B cell (primary cell): ENCODE measurements around the gene NDUFS6. TPM values are rescaled to one million over a fixed set of nuclear protein-coding genes. Genes with fewer than 3 reads are reported as not detected.

Experiments
- ATAC-seq: fragments of 200-7000 bp; cut with Tn5 transposase; one replicate; pipeline ENCODE4 v1.10.0; 2021; ENCODE audit warnings: low read depth, mild to moderate bottlenecking, moderate number of reproducible peaks, moderate library complexity
- CTCF ChIA-PET: fragments of 350-600 bp; sonication (Branson Sonifier 250); formaldehyde crosslinking; loops from one replicate; lab custom pipeline; 2021; ENCODE audit warnings: antibody characterized with exemption, inconsistent platforms; lab: Charles Lee
- POLR2A ChIA-PET: fragments of 350-600 bp; sonication (Branson Sonifier 250); formaldehyde crosslinking; loops from one replicate; lab custom pipeline; 2021; ENCODE audit warnings: antibody characterized with exemption; lab: Charles Lee
- DNase-seq: peaks from one replicate; pipeline ENCODE4 v3.0.0; 2013
- H2AFZ ChIP-seq: 2 replicates; pipeline ENCODE4 v1.6.1; 2012; ENCODE audit warnings: mild to moderate bottlenecking, low read depth, low read length; ENCODE audit not compliant: insufficient read depth, poor library complexity, severe bottlenecking
- H3K27ac ChIP-seq, 2 donors: 1 replicate in 1 of 2; 2 replicates in 1 of 2; pipeline ENCODE4 v1.5.1; 2012 to 2013; ENCODE audit warnings: low read length in 2 of 2, mild to moderate bottlenecking in 2 of 2, moderate library complexity in 1 of 2
- H3K27me3 ChIP-seq, 4 experiments: fragments of 200-600 bp in 1 of 4; sonication (generic) in 1 of 4; replicated peaks in 1 of 4; 1 replicate in 2 of 4; 2 replicates in 2 of 4; pipeline versions ENCODE4 v1.6.1 to v1.7.0; 2013 to 2016; ENCODE audit warnings: low read length in 3 of 4, mild to moderate bottlenecking in 2 of 4, mixed read lengths in 1 of 4, moderate library complexity in 1 of 4; ENCODE audit not compliant: insufficient read depth in 4 of 4, control insufficient read depth in 3 of 4; ENCODE audit errors: control extremely low read depth in 1 of 4
- H3K36me3 ChIP-seq, 2 experiments: replicated peaks in 1 of 2; 1 replicate in 1 of 2; 2 replicates in 1 of 2; pipeline versions ENCODE4 v1.6.1 to v1.7.1; 2013; ENCODE audit warnings: low read length in 1 of 2; ENCODE audit not compliant: insufficient read depth in 2 of 2, control insufficient read depth in 1 of 2; ENCODE audit errors: control extremely low read depth in 1 of 2, extremely low read depth in 1 of 2
- H3K4me1 ChIP-seq, 2 donors: fragments of 200-600 bp in 1 of 2; sonication (generic) in 1 of 2; 1 replicate in 1 of 2; 2 replicates in 1 of 2; pipeline versions ENCODE4 v1.5.1 to v1.6.1; 2013 to 2017; ENCODE audit warnings: low read length in 2 of 2; ENCODE audit not compliant: control insufficient read depth in 2 of 2, insufficient read depth in 2 of 2
- H3K4me2 ChIP-seq: replicated peaks from 2 replicates; pipeline ENCODE3; 2012; ENCODE audit warnings: mild to moderate bottlenecking, low read depth, low read length; ENCODE audit not compliant: poor library complexity, severe bottlenecking
- H3K4me3 ChIP-seq, 5 experiments: fragments of 200-600 bp in 1 of 5; sonication (generic) in 1 of 5; 1 replicate in 3 of 5; 2 replicates in 2 of 5; pipeline versions ENCODE4 v1.5.1 to v1.7.0; 2011 to 2016; ENCODE audit warnings: low read length in 4 of 5, mild to moderate bottlenecking in 4 of 5, low read depth in 2 of 5, control low read depth in 1 of 5, moderate library complexity in 1 of 5; ENCODE audit not compliant: insufficient read depth in 1 of 5; ENCODE audit errors: control extremely low read depth in 1 of 5, extremely low read depth in 1 of 5
- H3K79me2 ChIP-seq: fragments of 200-600 bp; sonication (generic); one replicate; pipeline ENCODE4 v1.6.0; 2016; ENCODE audit warnings: low read length; ENCODE audit not compliant: control insufficient read depth, insufficient read depth
- H3K9ac ChIP-seq: fragments of 200-600 bp; sonication (generic); 2 replicates; pipeline ENCODE4 v1.6.1; 2017; ENCODE audit warnings: mild to moderate bottlenecking, low read length, moderate library complexity
- H3K9me3 ChIP-seq, 3 donors: one replicate each; pipeline versions ENCODE4 v1.6.1 to v1.7.1; 2013; ENCODE audit warnings: low read length in 2 of 3; ENCODE audit not compliant: control insufficient read depth in 2 of 3, insufficient read depth in 1 of 3; ENCODE audit errors: control extremely low read depth in 1 of 3
- H4K20me1 ChIP-seq: 2 replicates; pipeline ENCODE4 v1.6.0; 2012; ENCODE audit warnings: mild to moderate bottlenecking, low read length; ENCODE audit not compliant: insufficient read depth, control insufficient read depth, poor library complexity, severe bottlenecking
- H3K27ac Mint-ChIP-seq: one replicate; pipeline ENCODE4 v1.8.0; 2021; ENCODE audit warnings: mixed read lengths
- H3K27me3 Mint-ChIP-seq: one replicate; pipeline ENCODE4 v1.8.0; 2021; ENCODE audit warnings: mixed read lengths
- H3K4me1 Mint-ChIP-seq: one replicate; pipeline ENCODE4 v1.8.0; 2021; ENCODE audit warnings: mixed read lengths
- H3K4me3 Mint-ChIP-seq: one replicate; pipeline ENCODE4 v1.8.0; 2021; ENCODE audit warnings: mixed read lengths
- H3K9me3 Mint-ChIP-seq: one replicate; pipeline ENCODE4 v1.8.0; 2022; ENCODE audit warnings: mixed read lengths; ENCODE audit not compliant: insufficient read depth
- CTCF ChIP-seq: fragments of 200-600 bp; IDR thresholded peaks from one replicate; pipeline ENCODE4 v1.8.0; 2022; ENCODE audit warnings: antibody characterized with exemption, mild to moderate bottlenecking
- EZH2 ChIP-seq: IDR thresholded peaks from 2 replicates; pipeline ENCODE4 v1.6.1; 2012; ENCODE audit warnings: borderline replicate concordance, low read depth, mild to moderate bottlenecking, moderate library complexity, low read length; ENCODE audit not compliant: insufficient read depth, poor library complexity, severe bottlenecking
- WGBS: methylation state at CpG from one replicate; pipeline ENCODE4 v1.1.5; 2013; ENCODE audit warnings: missing lambda C conversion rate; ENCODE audit not compliant: insufficient coverage; 5-methylcytosine and 5-hydroxymethylcytosine counted together
- intact Hi-C: fragments of 100-400 bp; cut with micrococcal nuclease; formaldehyde crosslinking; loops from one replicate; pipeline ENCODE4 v1.10.0; 2022
- polyA plus RNA-seq: library from polyadenylated mRNA; depleted of rRNA; stranded (reverse); fragments of >200 nt; gene quantifications from 2 replicates; pipeline ENCODE4 v1.2.3, GENCODE V29; 2012
- total RNA-seq, 2 donors: library from RNA; stranded (reverse); fragments of 120-200 nt in 1 of 2; gene quantifications; 1 replicate in 1 of 2; 2 replicates in 1 of 2; pipeline versions ENCODE4 v1.2.3 to v1.2.4, GENCODE V29; 2013 to 2022

The NDUFS6 gene
- total and polyA plus RNA-seq, 2 donors (not counting 1 experiment from before 2014, with no cell fraction given): 16.9 to 18.0 TPM

- no peaks in the 10 kb centered on the region for H3K9me3 Mint-ChIP-seq
- H3K27ac Mint-ChIP-seq: no peak overlapping the region
- no peak overlapping the region for H3K4me3 ChIP-seq
- peaks cover 7% of the 10 kb centered on the region for H3K4me1 Mint-ChIP-seq
- intact Hi-C loops: no loop called here
- ChIA-PET CTCF (no interaction called here), POLR2A (no interaction called here)
- ATAC-seq (no peak), DNase-seq (no peak)
- no peak overlapping the region for H2AFZ ChIP-seq
- H3K79me2 ChIP-seq: no peaks in the 10 kb centered on the region
- H3K36me3 ChIP-seq: peaks cover 1 to 16% of the 10 kb centered on the region in 2 experiments
- H3K27me3 Mint-ChIP-seq: no peaks in the 10 kb centered on the region
- no peak for TF ChIP-seq CTCF
- TF ChIP-seq EZH2: no peak
- no peak overlapping the region for H3K27ac ChIP-seq
- H3K27me3 ChIP-seq: no peaks in the 10 kb centered on the region
- no peaks in the 10 kb centered on the region for H4K20me1 ChIP-seq
- 100% methylated on average over 6 of the region's 12 CpGs for WGBS
- H3K9me3 ChIP-seq: peaks cover 0 to 5% (median 0%) of the 10 kb centered on the region in 3 donors
- H3K9ac ChIP-seq: no peak overlapping the region
- no peaks in the 10 kb centered on the region for H3K4me1 ChIP-seq
- no peak overlapping the region for H3K4me2 ChIP-seq
- no peak overlapping the region for H3K4me3 Mint-ChIP-seq
These were observed 22.3 kb downstream of the NDUFS6 start for GRCh38 chr5:1823381-1824034.

- Histone ChIP-seq H3K4me3 (no peak overlapping the region), H2AFZ (no peak overlapping the region), H3K27me3 (no peaks in the 10 kb centered on the region), H3K79me2 (no peaks in the 10 kb centered on the region), H3K27ac (no peak overlapping the region), H3K4me2 (no peak overlapping the region), H3K9me3 (peaks cover 0 to 5% (median 0%) of the 10 kb centered on the region in 3 donors), H3K9ac (no peak overlapping the region), H4K20me1 (no peaks in the 10 kb centered on the region), H3K4me1 (no peaks in the 10 kb centered on the region), H3K36me3 (peaks cover 1 to 15% of the 10 kb centered on the region in 2 experiments)
- CTCF ChIA-PET: no interaction called here
- Mint-ChIP-seq H3K27me3 (no peaks in the 10 kb centered on the region), H3K4me3 (no peak overlapping the region), H3K4me1 (peaks cover 3% of the 10 kb centered on the region), H3K9me3 (no peaks in the 10 kb centered on the region), H3K27ac (no peak overlapping the region)
- TF ChIP-seq EZH2 (no peak), CTCF (no peak)
- POLR2A ChIA-PET: no interaction called here
- WGBS: 98% methylated on average over 25 of the region's 25 CpGs
- ATAC-seq (no peak), DNase-seq (no peak)
- intact Hi-C loops: no loop called here
These were observed 23.1 kb downstream of the NDUFS6 start for GRCh38 chr5:1824109-1824821.
